Measurements from ENCODE around the gene AKAP7. TPM values are rescaled to one million over a fixed set of nuclear protein-coding genes. Genes with fewer than 3 reads are reported as not detected.

The AKAP7 gene
- total RNA-seq, 1 donor from 2014 or later: 1.3 TPM

GRCh38 chr6:131103296-131103695, 32.0 kb upstream of the AKAP7 start:
- DNase-seq (ENCODE audit: low read depth) (no peak), FAIRE-seq (no peak)
- no peak overlapping the region for H3K4me3 ChIP-seq (ENCODE audit: low read depth, low read length)
- no peaks in the 10 kb centered on the region for H3K36me3 ChIP-seq (ENCODE audit: control insufficient read depth, insufficient read depth, low read length)
- TF ChIP-seq CTCF (IDR thresholded peaks at IDR 0.05; ENCODE audit: insufficient read depth, low read length, severe bottlenecking): no peak
- H3K27me3 ChIP-seq (ENCODE audit: control insufficient read depth, insufficient read depth, low read length): no peaks in the 10 kb centered on the region

- Histone ChIP-seq H3K27me3 (ENCODE audit: control insufficient read depth, insufficient read depth, low read length) (no peaks in the 10 kb centered on the region), H3K36me3 (ENCODE audit: control insufficient read depth, insufficient read depth, low read length) (no peaks in the 10 kb centered on the region), H3K4me3 (ENCODE audit: low read depth, low read length) (no peak overlapping the region)
- TF ChIP-seq CTCF (IDR thresholded peaks at IDR 0.05; ENCODE audit: insufficient read depth, low read length, severe bottlenecking): no peak
- peak; percentile 64 for FAIRE-seq
- no peak for DNase-seq (ENCODE audit: low read depth)
These were observed 31.4 kb upstream of the AKAP7 start for GRCh38 chr6:131103901-131104300.

DNA sequence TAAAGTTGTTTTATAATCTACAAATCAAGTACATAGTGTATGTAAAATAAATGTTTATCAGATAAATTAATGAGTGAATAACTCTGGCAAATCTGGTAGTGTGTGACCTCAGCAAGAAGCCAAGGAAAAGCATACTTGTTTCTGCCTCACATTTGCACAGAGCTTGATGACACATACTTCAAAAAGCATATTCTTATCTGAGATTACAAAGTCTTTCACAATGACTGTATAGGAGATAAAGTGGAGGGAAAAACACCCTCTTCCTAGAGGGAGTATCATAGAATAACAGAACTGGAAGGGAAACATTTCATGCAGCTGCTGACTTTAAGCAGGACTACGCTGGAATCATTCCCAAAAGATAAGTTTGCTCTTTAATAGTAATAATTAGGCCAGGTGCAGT, 28.1 kb upstream of the AKAP7 start:
- no peak for TF ChIP-seq CTCF (IDR thresholded peaks at IDR 0.05; ENCODE audit: insufficient read depth, low read length, severe bottlenecking)
- H3K36me3 ChIP-seq (ENCODE audit: control insufficient read depth, insufficient read depth, low read length): no peaks in the 10 kb centered on the region
- DNase-seq (ENCODE audit: low read depth): peak; percentile 69
- H3K4me3 ChIP-seq (ENCODE audit: low read depth, low read length): no peak overlapping the region
- FAIRE-seq: no peak
- H3K27me3 ChIP-seq (ENCODE audit: control insufficient read depth, insufficient read depth, low read length): no peaks in the 10 kb centered on the region

GRCh38 chr6:131112249-131112648, 23.0 kb upstream of the AKAP7 start:
- Histone ChIP-seq H3K4me3 (ENCODE audit: low read depth, low read length) (no peak overlapping the region), H3K27me3 (ENCODE audit: control insufficient read depth, insufficient read depth, low read length) (no peaks in the 10 kb centered on the region), H3K36me3 (ENCODE audit: control insufficient read depth, insufficient read depth, low read length) (no peaks in the 10 kb centered on the region)
- DNase-seq (ENCODE audit: low read depth) (no peak), FAIRE-seq (no peak)
- no peak for TF ChIP-seq CTCF (IDR thresholded peaks at IDR 0.05; ENCODE audit: insufficient read depth, low read length, severe bottlenecking)

GRCh38 chr6:131115651-131116050, 19.6 kb upstream of the AKAP7 start:
- no peak for TF ChIP-seq CTCF (IDR thresholded peaks at IDR 0.05; ENCODE audit: insufficient read depth, low read length, severe bottlenecking)
- no peak overlapping the region for H3K4me3 ChIP-seq (ENCODE audit: low read depth, low read length)
- no peaks in the 10 kb centered on the region for H3K27me3 ChIP-seq (ENCODE audit: control insufficient read depth, insufficient read depth, low read length)
- H3K36me3 ChIP-seq (ENCODE audit: control insufficient read depth, insufficient read depth, low read length): no peaks in the 10 kb centered on the region
- DNase-seq (ENCODE audit: low read depth): no peak
- no peak for FAIRE-seq

- Histone ChIP-seq H3K36me3 (ENCODE audit: control insufficient read depth, insufficient read depth, low read length) (no peaks in the 10 kb centered on the region), H3K27me3 (ENCODE audit: control insufficient read depth, insufficient read depth, low read length) (no peaks in the 10 kb centered on the region), H3K4me3 (ENCODE audit: low read depth, low read length) (no peak overlapping the region)
- DNase-seq (ENCODE audit: low read depth) (no peak), FAIRE-seq (no peak)
- TF ChIP-seq CTCF (IDR thresholded peaks at IDR 0.05; ENCODE audit: insufficient read depth, low read length, severe bottlenecking): no peak
These were observed 18.9 kb upstream of the AKAP7 start for GRCh38 chr6:131116321-131116720.

Data from bronchial epithelial cell (primary cell).